GM13976 (cell line): Measurements from ENCODE around the gene CHD3.
A peak's percentile ranks its signal among the peaks of the same experiment; 100 is the strongest.

Experiments
- DNase-seq: peaks from one replicate; pipeline ENCODE4 v3.0.0; 2012; ENCODE audit warnings: low spot score
- in situ Hi-C: fragments of 300-500 bp; cut with MboI; formaldehyde crosslinking; loops from one replicate; pipeline ENCODE4 v1.12.0; 2022; ENCODE audit warnings: low sequenced_read_pairs, mixed read lengths, inconsistent platforms; ENCODE audit not compliant: unreplicated experiment
- TF ChIP-seq, protein P1 (sequence below): IDR thresholded peaks from 2 replicates; pipeline ENCODE4 v1.5.1; 2012; ENCODE audit warnings: borderline replicate concordance, mild to moderate bottlenecking; ENCODE audit not compliant: insufficient read depth; ENCODE audit errors: extremely low read depth, missing control alignments, control extremely low read depth

CHD3 gene

DNA sequence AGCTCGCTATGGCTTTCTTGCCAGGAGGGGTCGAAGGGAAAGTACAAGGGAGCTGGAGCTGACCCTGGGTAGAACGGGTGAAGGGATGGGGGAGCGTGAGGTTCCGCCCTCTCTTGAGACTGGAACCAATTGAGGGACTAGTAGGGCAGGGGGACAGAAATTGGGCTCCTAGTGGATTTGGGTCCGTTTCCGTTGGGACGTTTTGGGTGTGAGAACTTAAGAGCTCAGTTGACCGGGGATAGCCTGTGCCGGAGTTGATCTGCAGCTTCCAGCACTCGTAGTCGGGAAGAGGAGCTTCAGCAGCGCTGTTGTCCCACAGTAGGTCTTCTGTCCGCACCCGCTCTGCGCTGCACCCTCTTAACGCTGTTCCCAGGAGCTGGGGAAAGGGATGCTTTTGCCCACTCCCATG, 43.9 kb downstream of the CHD3 start:
- TF ChIP-seq, protein P1, sequence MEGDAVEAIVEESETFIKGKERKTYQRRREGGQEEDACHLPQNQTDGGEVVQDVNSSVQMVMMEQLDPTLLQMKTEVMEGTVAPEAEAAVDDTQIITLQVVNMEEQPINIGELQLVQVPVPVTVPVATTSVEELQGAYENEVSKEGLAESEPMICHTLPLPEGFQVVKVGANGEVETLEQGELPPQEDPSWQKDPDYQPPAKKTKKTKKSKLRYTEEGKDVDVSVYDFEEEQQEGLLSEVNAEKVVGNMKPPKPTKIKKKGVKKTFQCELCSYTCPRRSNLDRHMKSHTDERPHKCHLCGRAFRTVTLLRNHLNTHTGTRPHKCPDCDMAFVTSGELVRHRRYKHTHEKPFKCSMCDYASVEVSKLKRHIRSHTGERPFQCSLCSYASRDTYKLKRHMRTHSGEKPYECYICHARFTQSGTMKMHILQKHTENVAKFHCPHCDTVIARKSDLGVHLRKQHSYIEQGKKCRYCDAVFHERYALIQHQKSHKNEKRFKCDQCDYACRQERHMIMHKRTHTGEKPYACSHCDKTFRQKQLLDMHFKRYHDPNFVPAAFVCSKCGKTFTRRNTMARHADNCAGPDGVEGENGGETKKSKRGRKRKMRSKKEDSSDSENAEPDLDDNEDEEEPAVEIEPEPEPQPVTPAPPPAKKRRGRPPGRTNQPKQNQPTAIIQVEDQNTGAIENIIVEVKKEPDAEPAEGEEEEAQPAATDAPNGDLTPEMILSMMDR, result no peak
- DNase-seq, result peak; percentile 65
- in situ Hi-C loops, result no loop called here

DNA sequence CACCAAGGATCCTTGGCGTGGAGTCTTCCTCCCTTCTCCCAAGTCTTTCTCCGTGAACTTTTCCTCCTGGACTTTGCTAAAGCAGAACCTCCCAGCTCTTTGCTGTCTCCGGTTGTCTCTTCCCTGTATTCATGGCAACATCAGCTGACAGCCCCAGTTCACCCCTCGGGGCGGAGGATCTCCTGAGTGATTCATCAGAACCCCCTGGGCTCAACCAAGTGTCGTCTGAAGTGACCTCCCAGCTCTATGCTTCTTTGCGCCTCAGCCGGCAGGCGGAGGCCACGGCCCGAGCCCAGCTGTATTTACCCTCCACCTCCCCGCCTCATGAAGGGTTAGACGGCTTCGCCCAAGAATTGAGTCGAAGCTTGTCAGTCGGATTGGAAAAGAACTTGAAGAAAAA, 44.4 kb downstream of the CHD3 start:
- DNase-seq, result peak; percentile 65
- in situ Hi-C loops, result no loop called here
- TF ChIP-seq, protein P1, result no peak

DNA sequence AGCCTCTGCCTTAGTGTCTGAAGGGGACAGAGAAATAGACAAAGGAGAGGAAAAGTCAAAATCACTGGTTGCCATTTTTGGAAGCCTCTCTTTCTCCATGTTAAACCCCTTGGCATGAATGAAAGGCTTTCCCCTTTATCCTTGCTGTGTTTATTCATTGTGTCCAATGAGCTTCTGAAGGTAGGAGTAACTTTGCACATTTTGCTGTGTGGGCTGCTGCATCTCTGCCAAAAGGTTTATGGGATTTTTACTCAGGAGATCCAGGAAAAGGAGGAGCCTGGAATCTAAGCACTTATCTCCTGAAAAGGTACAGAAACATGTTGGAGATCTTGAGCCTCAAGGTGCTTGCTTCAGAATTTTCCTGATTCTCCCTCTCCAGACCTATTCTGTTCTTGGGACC, 47.3 kb downstream of the CHD3 start:
- no peak for DNase-seq
- TF ChIP-seq, protein P1, result no peak
- in situ Hi-C loops, result no loop called here

DNA sequence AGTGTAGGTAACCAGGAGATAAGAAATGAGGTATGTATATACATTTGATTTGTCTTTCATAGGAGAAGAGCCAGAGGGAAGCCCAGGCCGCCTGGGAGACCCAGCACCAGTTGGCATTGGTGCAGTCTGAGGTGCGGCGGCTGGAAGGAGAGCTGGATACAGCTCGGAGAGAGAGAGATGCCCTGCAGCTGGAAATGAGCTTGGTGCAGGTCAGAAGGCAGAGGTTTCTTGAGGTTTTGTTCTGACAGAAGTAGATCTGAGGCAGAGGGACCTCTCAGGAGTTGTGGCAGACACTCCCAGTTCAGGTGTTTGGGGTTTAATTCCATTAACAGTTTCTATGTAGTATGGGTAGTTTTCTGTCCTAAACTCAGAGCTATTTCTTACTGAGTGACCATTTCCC, 51.4 kb downstream of the CHD3 start:
- TF ChIP-seq, protein P1, result no peak
- in situ Hi-C loops, result no loop called here
- DNase-seq, result no peak

DNA sequence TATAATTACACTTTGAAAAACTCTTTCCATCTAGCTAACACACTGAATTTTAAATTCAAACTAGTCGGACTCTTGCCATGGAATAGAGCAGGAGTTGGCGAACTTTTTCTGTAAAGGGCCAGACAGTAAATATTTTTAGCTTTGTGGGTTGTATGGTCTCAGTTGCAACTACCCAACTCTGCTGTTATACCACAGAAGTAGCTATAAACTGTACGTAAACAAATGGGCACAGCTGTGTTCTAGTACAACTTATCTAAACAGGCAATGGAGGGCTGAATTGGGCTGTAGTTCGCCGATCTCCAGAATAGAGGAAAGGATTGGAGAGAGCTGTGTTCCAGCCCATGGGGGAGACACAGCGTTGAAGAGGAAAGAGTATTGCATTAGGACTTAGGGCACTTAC, 52.2 kb downstream of the CHD3 start:
- in situ Hi-C loops, result no loop called here
- DNase-seq, result no peak
- TF ChIP-seq, protein P1, result no peak

DNA sequence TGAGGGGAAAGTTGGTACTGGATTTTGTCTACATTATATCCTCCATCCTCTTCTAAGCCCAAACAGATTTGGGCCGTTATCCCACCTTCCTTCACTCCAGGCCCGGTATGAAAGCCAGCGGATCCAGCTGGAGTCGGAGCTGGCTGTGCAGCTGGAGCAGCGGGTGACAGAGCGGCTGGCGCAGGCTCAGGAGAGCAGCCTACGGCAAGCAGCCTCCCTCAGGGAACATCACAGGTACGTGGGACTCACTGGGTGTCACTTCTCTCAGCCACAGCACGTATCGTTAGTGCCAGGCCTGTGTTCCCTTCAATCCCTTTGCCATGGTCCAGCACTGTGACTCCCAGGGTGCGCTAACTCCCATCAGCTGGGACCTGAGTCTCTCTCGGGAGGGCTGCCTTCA, 54.7 kb downstream of the CHD3 start:
- in situ Hi-C loops, result no loop called here

DNA sequence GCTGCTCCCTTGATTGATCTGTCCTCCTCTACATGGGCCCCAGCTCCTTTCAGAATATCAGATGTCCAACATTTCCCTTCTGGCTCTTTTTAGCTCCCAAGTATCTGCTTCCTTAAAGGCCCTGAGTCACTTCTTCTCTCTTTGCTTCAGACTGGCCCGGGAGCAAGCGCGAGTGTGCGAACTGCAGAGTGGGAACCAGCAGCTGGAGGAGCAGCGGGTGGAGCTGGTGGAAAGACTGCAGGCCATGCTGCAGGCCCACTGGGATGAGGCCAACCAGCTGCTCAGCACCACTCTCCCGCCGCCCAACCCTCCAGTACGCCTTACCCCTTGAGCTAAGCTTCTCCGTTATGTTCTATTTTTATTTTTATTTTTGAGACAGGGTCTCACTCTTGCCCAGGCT, 55.7 kb downstream of the CHD3 start:
- no peak for DNase-seq
- in situ Hi-C loops, result no loop called here
- TF ChIP-seq, protein P1, result no peak

More for the DNA sequence above, 54.7 kb downstream of the CHD3 start:
- no peak for DNase-seq
- TF ChIP-seq, protein P1, result no peak
